Thyroid gland (tissue), 4 donors: ENCODE measurements around the gene CTDSPL.

Experiments used
- POLR2A ChIP-seq, 2 donors: fragments of 450-650 bp; IDR thresholded peaks; one replicate each; pipeline ENCODE4 v1.6.1; 2017; ENCODE audit warnings: antibody characterized with exemption in 2 of 2, mild to moderate bottlenecking in 2 of 2, moderate library complexity in 1 of 2
- TF ChIP-seq, protein P1 (sequence below), 6 experiments: fragments of 200-600 bp in 3 of 6; fragments of 450-650 bp in 3 of 6; sonication (generic) in 3 of 6; IDR thresholded peaks; one replicate each; pipeline ENCODE4 v1.5.1; 2016 to 2019; ENCODE audit warnings: antibody characterized with exemption in 6 of 6, mild to moderate bottlenecking in 2 of 6, inconsistent platforms in 1 of 6, moderate library complexity in 1 of 6

DNA sequence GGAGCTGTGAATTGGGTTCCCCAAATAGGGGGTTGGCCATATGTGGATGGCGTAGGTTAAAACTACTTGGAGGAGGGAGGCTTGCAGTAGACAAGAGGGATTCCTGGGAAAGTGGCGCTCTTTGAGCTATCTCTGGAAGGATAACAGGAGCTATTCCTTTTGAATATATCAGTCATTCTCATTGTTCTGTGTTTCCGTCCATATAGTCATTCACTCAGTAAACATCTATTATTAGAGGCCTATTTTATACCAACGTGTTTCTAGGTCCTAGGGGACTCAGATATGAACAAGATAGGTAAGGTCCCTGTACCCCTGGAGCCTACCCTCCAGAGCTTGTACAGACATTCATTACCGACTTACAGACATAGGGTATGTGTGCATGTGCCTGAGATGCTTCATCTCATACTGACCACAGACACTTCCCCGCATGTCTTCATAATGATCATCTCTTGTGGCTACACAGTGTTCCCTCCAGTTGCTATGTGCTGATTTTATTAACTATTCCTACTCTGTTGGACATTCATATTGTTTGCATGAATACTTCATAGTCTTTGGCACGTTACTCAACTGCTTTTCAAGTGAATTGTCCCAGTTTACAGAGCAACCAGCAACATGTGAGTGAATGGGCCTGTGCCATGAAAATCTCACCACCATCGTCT lies 73.1 kb downstream of the CTDSPL start:
- TF ChIP-seq, protein P1, sequence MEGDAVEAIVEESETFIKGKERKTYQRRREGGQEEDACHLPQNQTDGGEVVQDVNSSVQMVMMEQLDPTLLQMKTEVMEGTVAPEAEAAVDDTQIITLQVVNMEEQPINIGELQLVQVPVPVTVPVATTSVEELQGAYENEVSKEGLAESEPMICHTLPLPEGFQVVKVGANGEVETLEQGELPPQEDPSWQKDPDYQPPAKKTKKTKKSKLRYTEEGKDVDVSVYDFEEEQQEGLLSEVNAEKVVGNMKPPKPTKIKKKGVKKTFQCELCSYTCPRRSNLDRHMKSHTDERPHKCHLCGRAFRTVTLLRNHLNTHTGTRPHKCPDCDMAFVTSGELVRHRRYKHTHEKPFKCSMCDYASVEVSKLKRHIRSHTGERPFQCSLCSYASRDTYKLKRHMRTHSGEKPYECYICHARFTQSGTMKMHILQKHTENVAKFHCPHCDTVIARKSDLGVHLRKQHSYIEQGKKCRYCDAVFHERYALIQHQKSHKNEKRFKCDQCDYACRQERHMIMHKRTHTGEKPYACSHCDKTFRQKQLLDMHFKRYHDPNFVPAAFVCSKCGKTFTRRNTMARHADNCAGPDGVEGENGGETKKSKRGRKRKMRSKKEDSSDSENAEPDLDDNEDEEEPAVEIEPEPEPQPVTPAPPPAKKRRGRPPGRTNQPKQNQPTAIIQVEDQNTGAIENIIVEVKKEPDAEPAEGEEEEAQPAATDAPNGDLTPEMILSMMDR (IDR thresholded peaks at IDR 0.05), result no peak
- TF ChIP-seq POLR2A (IDR thresholded peaks at IDR 0.05), result no peak
